HepG2 (cell line): ENCODE results near the gene TDRD10. TPM values are rescaled to one million over a fixed set of nuclear protein-coding genes. Genes with fewer than 3 reads are reported as not detected.

ENCODE experiments used
- ATAC-seq: fragments of 200-7000 bp; cut with Tn5 transposase; 3 replicates; pipeline ENCODE4 v1.9.1; 2020; ENCODE audit warnings: mild to moderate bottlenecking, moderate library complexity
- BruUV-seq: library from RNA; stranded (reverse); fragments of 400-500 nt; replicated peaks from 2 replicates; lab custom pipeline; 2021; lab: Mats Ljungman, UMichigan
- CTCF ChIA-PET: fragments of 300-600 bp; formaldehyde crosslinking; extraction: SDS; loops from one replicate; lab custom pipeline; 2021; ENCODE audit warnings: low total read pairs, inconsistent platforms, low intra/inter-chr PET ratio; lab: Yijun Ruan, JAX
- POLR2A ChIA-PET: fragments of 350-600 bp; sonication (Branson Sonifier 250); formaldehyde crosslinking; loops from one replicate; lab custom pipeline; 2020; ENCODE audit warnings: antibody characterized with exemption, inconsistent platforms; lab: Yijun Ruan, JAX
- DNase-seq: peaks from one replicate; pipeline ENCODE4 v3.0.0-alpha.2; 2015; ENCODE audit warnings: low spot score
- FAIRE-seq: peaks from 3 replicates; lab custom pipeline; 2011; peaks lifted over from hg19 to GRCh38; lab: Jason Lieb, UNC
- H2AFZ ChIP-seq: one replicate; pipeline ENCODE4 v1.6.1; 2011; ENCODE audit warnings: low read length, inconsistent platforms
- H3K27ac ChIP-seq: fragments of 300-600 bp; 3 replicates; pipeline ENCODE4 v1.8.0; 2011; ENCODE audit warnings: mixed run types, mild to moderate bottlenecking, mixed read lengths, low read length, inconsistent platforms; ENCODE audit not compliant: insufficient read depth; ENCODE audit errors: extremely low read length
- H3K27me3 ChIP-seq, 2 experiments: fragments of 200-600 bp in 1 of 2; 2 replicates in 1 of 2; 3 replicates in 1 of 2; pipeline versions ENCODE4 v1.6.0 to v1.8.0; 2011; ENCODE audit warnings: low read length in 2 of 2, mild to moderate bottlenecking in 2 of 2, moderate library complexity in 2 of 2, inconsistent platforms in 1 of 2; ENCODE audit not compliant: insufficient read depth in 2 of 2, control insufficient read depth in 1 of 2
- H3K36me3 ChIP-seq, 2 experiments: fragments of 200-600 bp in 1 of 2; replicated peaks in 1 of 2; 2 replicates in 1 of 2; 3 replicates in 1 of 2; pipeline versions ENCODE4 v1.5.1 to v1.8.0; 2011; ENCODE audit warnings: low read length in 2 of 2, inconsistent platforms in 1 of 2; ENCODE audit not compliant: insufficient read depth in 2 of 2, control insufficient read depth in 1 of 2
- H3K4me1 ChIP-seq: 2 replicates; pipeline ENCODE4 v1.5.1; 2012; ENCODE audit warnings: low read length, inconsistent platforms; ENCODE audit not compliant: insufficient read depth
- H3K4me2 ChIP-seq: 2 replicates; pipeline ENCODE4 v1.6.0; 2011; ENCODE audit warnings: low read depth, low read length, inconsistent platforms
- H3K4me3 ChIP-seq, 3 experiments: fragments of 200-600 bp in 1 of 3; sonication (generic), shearing (Covaris generic) in 1 of 3; replicated peaks in 1 of 3; 2 replicates each; pipeline ENCODE4 v1.5.1; 2011 to 2016; ENCODE audit warnings: low read length in 3 of 3, inconsistent platforms in 2 of 3, low read depth in 2 of 3, mild to moderate bottlenecking in 2 of 3, control low read depth in 1 of 3, mixed read lengths in 1 of 3; ENCODE audit not compliant: insufficient read depth in 1 of 3
- H3K79me2 ChIP-seq: one replicate; pipeline ENCODE4 v1.6.1; 2011; ENCODE audit warnings: low read length, inconsistent platforms; ENCODE audit not compliant: insufficient read depth
- H3K9ac ChIP-seq: 2 replicates; pipeline ENCODE4 v1.6.0; 2011; ENCODE audit warnings: mild to moderate bottlenecking, low read depth, low read length, inconsistent platforms; ENCODE audit not compliant: insufficient read depth
- H3K9me3 ChIP-seq: 2 replicates; pipeline ENCODE4 v1.5.1; 2012; ENCODE audit warnings: mild to moderate bottlenecking, low read length
- H4K20me1 ChIP-seq: 2 replicates; pipeline ENCODE4 v1.6.0; 2011; ENCODE audit warnings: inconsistent platforms, mild to moderate bottlenecking, low read length, moderate library complexity; ENCODE audit not compliant: insufficient read depth
- FOSL2 ChIP-seq: sonication (generic); formaldehyde crosslinking; IDR thresholded peaks from 2 replicates; pipeline ENCODE4 v1.4.0; 2020; ENCODE audit warnings: missing genetic modification reagents
- IKZF4 ChIP-seq: sonication (generic); formaldehyde crosslinking; IDR thresholded peaks from 2 replicates; pipeline ENCODE4 v1.5.1; 2020; ENCODE audit warnings: borderline replicate concordance, mild to moderate bottlenecking, low read depth, missing genetic modification reagents; ENCODE audit errors: not compliant biosample characterization
- IRF2 ChIP-seq: IDR thresholded peaks from 2 replicates; pipeline ENCODE4 v1.6.1; 2018; ENCODE audit warnings: missing genetic modification reagents, missing compliant biosample characterization
- KAT2B ChIP-seq: fragments of 150-350 bp; IDR thresholded peaks from 2 replicates; pipeline ENCODE4 v1.6.1; 2014; ENCODE audit warnings: low read depth, low read length, borderline replicate concordance
- LCORL ChIP-seq, 2 experiments: fragments of 450-650 bp in 1 of 2; sonication (generic) in 1 of 2; formaldehyde crosslinking in 1 of 2; IDR thresholded peaks; 2 replicates each; pipeline versions ENCODE4 v1.5.0 to v1.6.1; 2017 to 2020; ENCODE audit warnings: antibody characterized with exemption in 1 of 2, missing genetic modification reagents in 1 of 2
- RAD21 ChIP-seq: fragments of 450-650 bp; formaldehyde crosslinking; IDR thresholded peaks from 2 replicates; pipeline ENCODE4 v1.5.0; 2020; ENCODE audit warnings: mild to moderate bottlenecking
- RAD51 ChIP-seq: fragments of 450-650 bp; IDR thresholded peaks from 2 replicates; pipeline ENCODE4 v1.6.1; 2016; ENCODE audit warnings: borderline replicate concordance
- SOX13 ChIP-seq, 3 experiments: fragments of 450-650 bp in 1 of 3; sonication (generic) in 1 of 3; formaldehyde crosslinking in 1 of 3; IDR thresholded peaks in 2 of 3; conservative IDR thresholded peaks in 1 of 3; 2 replicates each; pipeline versions ENCODE4 v1.5.0 to v1.6.1; 2016 to 2020; ENCODE audit warnings: antibody characterized with exemption in 1 of 3, mild to moderate bottlenecking in 1 of 3, missing compliant biosample characterization in 1 of 3, missing genetic modification reagents in 1 of 3, moderate library complexity in 1 of 3
- SP4 ChIP-seq: sonication (generic); formaldehyde crosslinking; IDR thresholded peaks from 2 replicates; pipeline ENCODE4 v1.8.1; 2023; ENCODE audit warnings: mild to moderate bottlenecking, missing genetic modification reagents
- TBP ChIP-seq: sonication (generic); formaldehyde crosslinking; IDR thresholded peaks from 2 replicates; pipeline ENCODE4 v1.5.0; 2020; ENCODE audit warnings: missing genetic modification reagents
- THAP11 ChIP-seq: IDR thresholded peaks from 2 replicates; pipeline ENCODE4 v1.6.1; 2016; ENCODE audit warnings: missing biosample characterization, missing genetic modification reagents
- ZFP36L1 ChIP-seq: sonication (generic); formaldehyde crosslinking; IDR thresholded peaks from 2 replicates; pipeline ENCODE4 v1.8.0; 2022; ENCODE audit warnings: mild to moderate bottlenecking, missing genetic modification reagents, moderate library complexity
- ZNF10 ChIP-seq: sonication (generic); formaldehyde crosslinking; IDR thresholded peaks from 2 replicates; pipeline ENCODE4 v1.4.0; 2020; ENCODE audit warnings: mild to moderate bottlenecking, low read depth, missing genetic modification reagents, borderline replicate concordance
- ZNF180 ChIP-seq: sonication (generic); formaldehyde crosslinking; IDR thresholded peaks from 2 replicates; pipeline ENCODE4 v1.4.0; 2020; ENCODE audit warnings: low read depth, missing genetic modification reagents, borderline replicate concordance
- ZNF20 ChIP-seq: sonication (generic); formaldehyde crosslinking; IDR thresholded peaks from 2 replicates; pipeline ENCODE4 v1.4.0; 2020; ENCODE audit warnings: mild to moderate bottlenecking, moderate library complexity, missing genetic modification reagents
- ZNF333 ChIP-seq: sonication (generic); formaldehyde crosslinking; IDR thresholded peaks from 2 replicates; pipeline ENCODE4 v1.4.0; 2020; ENCODE audit warnings: mild to moderate bottlenecking, missing genetic modification reagents, borderline replicate concordance
- ZNF34 ChIP-seq: sonication (generic); formaldehyde crosslinking; IDR thresholded peaks from 2 replicates; pipeline ENCODE4 v1.4.0; 2020; ENCODE audit warnings: mild to moderate bottlenecking, missing genetic modification reagents, borderline replicate concordance
- ZNF546 ChIP-seq: sonication (generic); formaldehyde crosslinking; conservative IDR thresholded peaks from 2 replicates; pipeline ENCODE4 v1.8.1; 2023; ENCODE audit warnings: mild to moderate bottlenecking, missing genetic modification reagents
- WGBS: methylation state at CpG from one replicate; pipeline ENCODE4 v1.1.6; 2017; ENCODE audit warnings: low lambda C conversion rate; 5-methylcytosine and 5-hydroxymethylcytosine counted together
- in situ Hi-C: cut with HindIII; loops from 2 replicates; pipeline ENCODE4 v1.10.0; 2017; ENCODE audit warnings: low pct_unique_long_range_greater_than_20kb; ENCODE audit not compliant: extremely low pct_ligation_motif_present
- intact Hi-C: fragments of 100-400 bp; cut with micrococcal nuclease; formaldehyde crosslinking; loops from one replicate; pipeline ENCODE4 v1.10.0; 2022; ENCODE audit not compliant: unreplicated experiment
- polyA plus RNA-seq, 8 experiments: library from polyadenylated mRNA; depleted of rRNA in 3 of 8; stranded (reverse) in 7 of 8; unstranded in 1 of 8; fragments of >200 nt; fragmentation: Illumina TruSeq in 4 of 8; extraction: Trizol in 4 of 8; gene quantifications; 2 replicates each; pipeline versions ENCODE4 v1.2.1 to v1.2.3, GENCODE V29; 2011 to 2016; ENCODE audit warnings: low read depth in 4 of 8, missing spikeins in 1 of 8, mixed read lengths in 1 of 8; ENCODE audit not compliant: insufficient read depth in 1 of 8
- total RNA-seq, 5 experiments: library from RNA; depleted of rRNA; stranded (reverse); fragments of >200 nt; fragmentation: Illumina TruSeq; extraction: Trizol; gene quantifications; 2 replicates each; pipeline ENCODE4 v1.2.3, GENCODE V29; 2016; ENCODE audit warnings: low read depth in 1 of 5
- TF ChIP-seq, protein P1 (sequence below): sonication (generic); formaldehyde crosslinking; IDR thresholded peaks from 2 replicates; pipeline ENCODE4 v1.9.0; 2021; ENCODE audit warnings: missing genetic modification reagents, borderline replicate concordance
- TF ChIP-seq, protein P2 (sequence below): sonication (generic); formaldehyde crosslinking; IDR thresholded peaks from 2 replicates; pipeline ENCODE4 v1.8.0; 2022; ENCODE audit warnings: mild to moderate bottlenecking, missing genetic modification reagents, moderate library complexity

The TDRD10 gene
- total and polyA plus RNA-seq, 2 of the 13 experiments (the other 11 are each of a cell fraction or from before 2014, with no cell fraction given), result not detected

DNA sequence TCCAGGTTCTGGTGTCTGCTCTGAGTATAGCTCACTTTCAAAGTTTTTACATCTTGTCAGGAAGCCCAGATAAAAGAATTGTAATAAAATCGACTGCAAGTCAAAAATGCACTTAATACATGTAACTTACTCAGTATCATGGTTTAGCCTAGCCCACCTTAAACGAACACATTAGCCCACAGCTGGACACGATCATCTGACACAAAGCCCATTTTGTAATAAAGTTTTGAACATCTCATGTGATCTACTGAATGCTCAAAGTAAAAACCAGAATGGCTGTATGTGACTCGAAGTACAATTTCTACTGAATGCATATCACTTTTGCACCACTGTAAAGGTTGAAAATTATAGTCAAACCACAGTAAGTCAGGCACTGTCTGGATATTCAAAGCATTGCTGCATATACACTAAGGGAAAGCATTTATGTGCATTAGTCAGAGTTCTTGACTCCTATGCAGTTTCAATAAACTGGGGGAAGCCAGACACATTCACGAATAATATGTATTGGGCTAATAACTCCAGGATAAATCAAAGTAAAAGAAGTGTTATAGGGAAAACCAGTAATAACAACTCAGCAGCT lies 12.2 kb upstream of the TDRD10 start:
- intact Hi-C loops, result no loop called here
- H3K27me3 ChIP-seq, result peaks cover 2 to 20% of the 10 kb centered on the region in 2 experiments; a peak in 3 of 5 replicates
- POLR2A ChIA-PET, result no interaction called here
- H3K36me3 ChIP-seq, result no peaks in the 10 kb centered on the region
- no peaks in the 10 kb centered on the region for H3K79me2 ChIP-seq
- no peaks in the 10 kb centered on the region for H3K4me1 ChIP-seq
- TF ChIP-seq ZNF10 (no peak), FOSL2 (no peak), IKZF4 (CRISPR knock-in tag) (no peak), ZNF546 (CRISPR knock-in tag) (no peak), ZFP36L1 (CRISPR knock-in tag) (no peak), KAT2B (no peak), ZNF333 (CRISPR knock-in tag) (no peak), LCORL (IDR thresholded peaks at IDR 0.05) (no peak), LCORL (CRISPR knock-in tag; IDR thresholded peaks at IDR 0.05) (no peak), RAD21 (CRISPR knock-in tag) (no peak), SOX13 (IDR thresholded peaks at IDR 0.05) (no peak), SOX13 (CRISPR knock-in tag; conservative IDR thresholded peaks at IDR 0.05 in 1 of 2, IDR thresholded peaks at IDR 0.05 in 1 of 2) (no peak), IRF2 (CRISPR knock-in tag) (no peak), ZNF180 (no peak), ZNF20 (no peak), THAP11 (no peak), ZNF34 (CRISPR knock-in tag) (no peak), TBP (CRISPR knock-in tag) (no peak), RAD51 (no peak), SP4 (no peak)
- TF ChIP-seq, protein P1, sequence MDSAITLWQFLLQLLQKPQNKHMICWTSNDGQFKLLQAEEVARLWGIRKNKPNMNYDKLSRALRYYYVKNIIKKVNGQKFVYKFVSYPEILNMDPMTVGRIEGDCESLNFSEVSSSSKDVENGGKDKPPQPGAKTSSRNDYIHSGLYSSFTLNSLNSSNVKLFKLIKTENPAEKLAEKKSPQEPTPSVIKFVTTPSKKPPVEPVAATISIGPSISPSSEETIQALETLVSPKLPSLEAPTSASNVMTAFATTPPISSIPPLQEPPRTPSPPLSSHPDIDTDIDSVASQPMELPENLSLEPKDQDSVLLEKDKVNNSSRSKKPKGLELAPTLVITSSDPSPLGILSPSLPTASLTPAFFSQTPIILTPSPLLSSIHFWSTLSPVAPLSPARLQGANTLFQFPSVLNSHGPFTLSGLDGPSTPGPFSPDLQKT (CRISPR knock-in tag), result no peak
- TF ChIP-seq, protein P2, sequence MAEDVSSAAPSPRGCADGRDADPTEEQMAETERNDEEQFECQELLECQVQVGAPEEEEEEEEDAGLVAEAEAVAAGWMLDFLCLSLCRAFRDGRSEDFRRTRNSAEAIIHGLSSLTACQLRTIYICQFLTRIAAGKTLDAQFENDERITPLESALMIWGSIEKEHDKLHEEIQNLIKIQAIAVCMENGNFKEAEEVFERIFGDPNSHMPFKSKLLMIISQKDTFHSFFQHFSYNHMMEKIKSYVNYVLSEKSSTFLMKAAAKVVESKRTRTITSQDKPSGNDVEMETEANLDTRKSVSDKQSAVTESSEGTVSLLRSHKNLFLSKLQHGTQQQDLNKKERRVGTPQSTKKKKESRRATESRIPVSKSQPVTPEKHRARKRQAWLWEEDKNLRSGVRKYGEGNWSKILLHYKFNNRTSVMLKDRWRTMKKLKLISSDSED, result no peak
- TF ChIP-seq, all 625 proteins: peak for 0
- H4K20me1 ChIP-seq, result no peaks in the 10 kb centered on the region
- no peak overlapping the region for H3K9ac ChIP-seq
- no TSS peak for BruUV-seq
- in situ Hi-C loops, result loop anchor here (5.0 kb wide), 1 partner anchor 58 kb away; no protein-coding TSS in a partner anchor
- H3K4me3 ChIP-seq, result no peak overlapping the region
- H3K9me3 ChIP-seq, result no peaks in the 10 kb centered on the region
- no peak overlapping the region for H3K27ac ChIP-seq
- FAIRE-seq (no peak), DNase-seq (no peak), ATAC-seq (no peak)
- no peak overlapping the region for H2AFZ ChIP-seq
- CTCF ChIA-PET, result no interaction called here
- under 1% methylated on average over 5 of the region's 5 CpGs for WGBS
- no peak overlapping the region for H3K4me2 ChIP-seq
